GM19455 (cell line): ENCODE data around the gene CTBP2.

Experiments used
- ATAC-seq: cut with Tn5 transposase; IDR thresholded peaks from one replicate; pipeline ENCODE4 v1.9.1; 2021; ENCODE audit not compliant: unreplicated experiment

Gene CTBP2

GRCh38 chr10:125026036-125026931, 134.1 kb downstream of the CTBP2 start:
- no peak for ATAC-seq

GRCh38 chr10:125025341-125025740, 135.0 kb downstream of the CTBP2 start:
- ATAC-seq = no peak

DNA sequence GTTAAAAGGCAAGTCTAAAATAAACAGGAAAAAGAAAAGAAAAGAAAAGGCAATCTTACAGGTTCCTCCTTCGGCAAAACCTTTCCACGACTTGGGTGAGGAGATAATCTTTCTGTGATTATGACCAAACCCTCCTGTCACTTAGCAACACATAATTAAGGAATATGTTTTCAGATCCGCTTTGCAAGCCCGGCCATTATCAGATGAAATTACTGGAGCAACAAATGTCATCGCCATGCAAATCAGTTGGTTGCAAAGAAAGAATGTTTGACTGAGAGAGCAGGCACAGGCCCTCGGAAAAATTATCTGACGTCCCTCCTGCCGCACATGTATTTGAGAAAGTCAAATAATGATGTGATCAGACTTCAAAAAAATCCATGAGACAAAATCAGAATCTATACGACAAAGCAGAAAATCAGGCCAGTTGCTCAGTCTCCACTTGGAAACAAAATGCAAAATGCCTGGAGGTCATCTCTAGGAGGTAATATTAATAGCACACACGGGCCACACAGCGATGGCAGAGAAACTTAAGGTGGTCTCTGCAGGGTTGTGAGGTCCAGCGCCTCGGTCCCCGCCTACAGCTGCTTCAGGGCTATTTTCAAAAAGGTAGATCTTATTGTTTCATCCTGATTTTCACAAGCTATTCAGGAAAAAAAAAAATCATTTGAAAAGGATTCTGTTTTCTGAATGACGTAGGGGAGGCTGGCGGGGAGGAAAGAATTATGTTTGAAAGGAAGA, 135.7 kb downstream of the CTBP2 start:
- no peak for ATAC-seq

DNA sequence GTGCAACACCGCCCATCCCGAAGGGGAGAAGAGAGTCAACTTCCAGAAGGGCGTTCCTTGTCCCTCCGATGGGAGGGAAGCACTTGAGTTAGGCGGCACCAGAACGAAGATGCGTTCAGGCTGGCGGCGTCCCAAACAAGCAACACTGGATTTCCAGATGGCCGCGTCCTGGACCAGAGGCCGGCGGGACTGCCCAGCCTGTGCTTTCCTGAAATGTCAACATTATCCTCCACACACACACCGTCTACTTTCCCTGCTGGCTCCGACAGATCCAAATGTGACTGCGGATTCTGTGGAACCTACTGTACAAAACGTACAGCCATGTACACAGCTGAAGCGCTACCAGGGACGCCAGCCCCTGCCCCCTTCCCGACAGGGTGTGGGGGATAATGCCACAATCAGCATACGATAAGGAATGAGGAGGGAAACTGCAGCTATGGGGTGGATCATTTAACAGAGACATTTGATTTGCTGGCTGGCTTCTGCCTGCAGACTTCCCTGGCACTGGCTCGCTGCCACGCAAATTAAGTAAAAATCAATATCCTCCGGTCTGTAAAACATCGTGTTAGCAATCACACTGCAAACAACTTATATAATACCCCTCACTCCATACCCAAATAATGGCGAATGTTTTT, 136.4 kb downstream of the CTBP2 start:
- no peak for ATAC-seq

- ATAC-seq = no peak
Observed at GRCh38 chr10:125023255-125023654, 137.1 kb downstream of the CTBP2 start.

DNA sequence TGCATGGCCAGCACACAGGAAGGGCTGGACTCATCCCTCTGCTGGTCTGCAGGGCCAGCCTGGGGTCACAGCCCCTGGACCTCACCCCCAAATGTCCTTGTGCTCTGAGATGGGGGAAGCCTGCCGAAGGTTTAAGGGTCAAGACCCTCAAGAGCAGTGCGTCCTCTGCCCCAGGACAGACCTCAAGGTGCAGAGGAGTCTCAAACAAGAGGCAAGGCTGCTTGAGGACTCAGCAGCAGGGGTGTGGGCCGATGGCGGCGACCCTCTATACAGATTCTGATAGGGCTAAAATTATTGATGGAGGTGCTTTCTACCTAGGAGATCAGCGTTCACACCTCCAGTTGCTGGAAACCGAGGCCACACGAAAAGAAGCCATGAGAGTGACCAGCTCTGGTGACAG, 137.7 kb downstream of the CTBP2 start:
- ATAC-seq = no peak

DNA sequence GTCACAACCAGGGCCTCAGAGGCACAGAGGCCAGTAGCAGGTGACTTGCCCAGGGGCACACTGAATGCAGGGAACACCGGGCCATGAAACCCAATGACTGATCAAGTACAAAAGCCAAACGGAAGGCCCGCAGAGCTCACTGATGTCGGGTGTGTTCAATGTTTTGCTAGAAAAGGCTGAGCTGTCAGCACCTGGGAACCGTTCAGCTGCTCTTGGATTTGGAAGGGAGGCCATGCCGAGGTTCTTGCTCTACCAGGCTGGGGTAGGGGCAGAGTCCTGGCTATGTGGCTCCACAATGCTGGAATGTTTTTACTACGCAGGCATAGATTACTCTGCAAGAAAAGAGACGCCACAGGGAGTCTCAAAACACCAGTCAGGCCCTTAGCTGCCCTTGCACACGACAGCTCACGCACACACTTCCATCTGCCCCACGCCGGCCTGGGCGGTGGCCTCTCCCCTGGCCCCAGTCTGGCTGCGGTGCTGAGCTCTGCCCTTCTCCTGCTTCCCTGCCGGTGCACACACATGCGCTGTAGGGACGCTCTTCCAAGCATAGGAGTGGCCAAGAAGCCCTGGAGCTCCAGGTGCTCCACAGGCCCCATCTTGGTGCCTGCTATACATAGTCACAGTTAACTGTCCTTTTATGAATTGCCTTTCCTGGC, 138.5 kb downstream of the CTBP2 start:
- ATAC-seq = no peak

GRCh38 chr10:125020871-125021270, 139.5 kb downstream of the CTBP2 start:
- no peak for ATAC-seq

- ATAC-seq = no peak
Observed at GRCh38 chr10:125020386-125020785, 140.0 kb downstream of the CTBP2 start.

DNA sequence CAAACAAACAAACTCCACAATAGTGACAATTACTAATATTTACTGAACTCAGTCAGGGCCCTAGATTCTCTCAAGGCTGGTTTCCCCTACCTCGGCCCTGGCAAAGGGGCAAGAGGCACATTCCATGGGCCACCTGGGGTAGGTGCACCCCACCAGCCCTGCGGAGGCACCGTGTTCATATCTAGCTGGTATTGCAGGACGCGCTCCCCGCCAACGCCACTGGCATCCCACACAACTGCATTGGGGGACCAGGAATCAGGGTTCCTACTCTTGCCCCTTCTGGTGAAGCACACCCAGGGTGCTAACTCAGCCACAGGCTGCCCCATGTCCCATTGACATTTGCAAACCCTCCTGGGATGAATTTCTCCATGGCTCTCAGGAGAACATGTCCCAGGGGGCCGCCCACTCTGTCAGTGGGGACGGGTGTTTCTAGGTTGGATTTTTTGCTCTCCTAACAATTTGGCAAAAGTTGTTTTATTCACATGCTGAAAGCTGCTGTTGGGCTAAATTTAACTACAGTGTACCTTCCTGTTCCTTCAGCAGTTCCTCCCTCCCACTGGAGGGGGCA, 141.7 kb downstream of the CTBP2 start:
- no peak for ATAC-seq

- ATAC-seq = no peak
Observed at GRCh38 chr10:125017547-125018298, 142.6 kb downstream of the CTBP2 start.

DNA sequence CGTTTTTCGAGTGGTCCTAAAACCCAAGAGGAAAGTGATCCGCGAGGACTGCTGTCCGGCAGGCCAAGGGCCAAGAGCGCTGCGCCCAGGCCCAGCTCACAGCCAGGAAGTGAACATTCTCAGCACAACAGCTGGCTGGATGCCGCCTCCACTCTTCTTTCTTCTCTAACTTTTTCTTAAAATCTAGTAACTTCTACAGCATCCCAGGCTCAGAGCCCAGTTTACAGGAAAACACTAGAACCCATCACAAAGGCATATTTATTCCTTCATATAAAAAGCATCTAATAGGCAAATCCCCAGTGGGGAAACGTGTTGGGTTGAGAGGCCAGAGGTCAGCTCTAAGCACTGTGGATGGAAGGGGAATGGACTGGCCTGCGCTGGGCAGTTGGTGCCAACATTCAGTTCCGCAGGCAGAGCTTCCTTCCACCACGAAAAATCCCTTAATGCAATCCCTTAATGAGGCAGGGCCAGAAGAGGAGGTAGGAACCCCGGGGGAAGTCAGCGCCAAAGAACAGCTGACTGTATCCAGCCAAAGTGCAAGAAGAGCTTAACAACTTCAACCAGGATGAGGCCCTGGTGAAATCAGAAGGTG, 143.7 kb downstream of the CTBP2 start:
- no peak for ATAC-seq

GRCh38 chr10:125016123-125016522, 144.2 kb downstream of the CTBP2 start:
- no peak for ATAC-seq

DNA sequence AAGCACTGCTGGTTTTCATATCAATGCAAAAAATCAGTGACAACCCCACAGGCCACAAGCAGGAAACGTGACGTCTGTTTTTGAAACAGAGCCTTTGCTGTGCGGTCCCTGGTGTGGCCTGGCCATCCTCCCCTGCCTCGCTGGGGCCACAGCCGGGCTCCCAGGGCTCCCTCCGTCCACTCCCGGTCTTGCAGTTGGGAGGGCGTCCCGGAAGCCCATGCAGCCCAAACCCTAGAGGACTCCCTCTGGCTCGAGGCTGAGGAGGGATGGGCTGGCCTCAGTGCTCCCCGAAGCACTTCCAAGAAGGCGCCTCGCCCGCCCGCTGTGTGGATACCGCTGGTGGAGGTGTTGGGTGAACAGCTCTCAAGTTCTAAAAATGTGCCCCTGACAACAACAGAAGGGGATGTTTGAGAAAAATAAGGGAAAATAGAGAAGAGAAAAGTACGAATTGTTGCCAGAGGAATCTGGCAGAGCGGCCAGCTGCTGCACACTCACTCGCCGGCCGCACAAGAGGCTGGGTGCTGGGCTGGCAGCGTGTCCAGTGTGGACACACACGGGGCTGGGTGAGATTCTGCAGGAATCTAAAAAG, 144.9 kb downstream of the CTBP2 start:
- ATAC-seq = no peak

DNA sequence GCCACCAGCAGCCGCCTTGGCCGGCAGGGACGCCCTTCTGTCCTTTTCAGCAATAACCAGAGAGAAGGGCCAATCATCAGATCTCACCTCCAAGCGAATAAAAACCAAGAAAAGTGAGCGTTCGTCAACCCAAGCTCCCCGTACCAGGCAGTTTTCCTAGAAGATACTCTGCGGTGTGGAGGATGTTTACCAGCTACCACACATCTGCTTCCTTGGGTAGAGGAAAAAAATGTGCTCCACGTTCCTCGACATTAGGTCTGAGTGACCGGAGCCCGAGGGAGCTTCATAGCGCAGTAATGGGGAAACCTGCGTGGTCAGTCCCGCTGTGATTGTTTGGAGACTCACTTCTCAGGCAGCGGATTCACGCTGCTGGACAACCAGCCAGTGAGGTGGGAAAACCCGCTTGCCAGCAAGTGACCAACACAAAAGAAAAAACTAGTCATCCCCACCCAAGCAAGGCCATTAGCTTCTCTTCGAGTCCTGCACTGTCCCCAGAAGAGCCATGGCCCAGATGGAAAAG, 145.5 kb downstream of the CTBP2 start:
- ATAC-seq = no peak

GRCh38 chr10:125014086-125014830, 146.1 kb downstream of the CTBP2 start:
- no peak for ATAC-seq

GRCh38 chr10:125013529-125013872, 146.9 kb downstream of the CTBP2 start:
- ATAC-seq = no peak

DNA sequence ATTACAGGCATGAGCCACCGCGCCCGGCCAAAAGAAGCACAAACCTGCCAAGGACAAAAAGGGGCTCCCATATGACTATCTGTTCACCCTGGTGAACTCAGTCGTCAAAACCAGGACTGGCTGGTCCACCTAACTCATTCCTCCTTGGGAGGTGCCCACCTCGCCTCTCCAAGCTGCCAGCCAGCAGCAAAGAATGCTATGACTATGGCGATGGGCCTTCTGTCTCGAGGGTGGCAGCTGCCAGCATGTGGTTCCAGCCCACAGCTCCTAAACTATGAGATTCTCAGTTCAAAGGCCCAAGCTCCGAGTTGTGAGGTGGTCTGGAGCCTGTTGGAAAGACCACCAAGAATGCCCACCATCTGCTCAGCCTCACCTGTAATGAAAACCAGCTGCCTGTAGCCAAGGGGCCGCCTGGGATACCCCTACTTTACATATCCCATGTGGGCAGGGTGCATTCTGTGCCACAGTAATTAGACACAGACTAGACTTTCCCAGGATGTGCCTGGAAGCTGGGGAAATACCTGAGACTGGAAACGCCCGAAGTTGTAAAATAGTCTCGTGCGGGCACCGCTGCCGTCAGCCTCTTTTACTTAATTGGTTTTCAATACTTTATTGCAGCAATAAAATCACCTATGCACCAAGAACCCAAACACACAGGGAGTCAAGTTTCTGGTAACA, 147.4 kb downstream of the CTBP2 start:
- no peak for ATAC-seq
